Erythroblast (primary cell): ENCODE results near the gene OR1D2.

Experiments
- GATA1 ChIP-seq: IDR thresholded peaks from 2 replicates; pipeline ENCODE4 v1.6.1; 2011; ENCODE audit warnings: low read depth, mild to moderate bottlenecking, control low read depth, low read length, moderate library complexity
- POLR2A ChIP-seq: IDR thresholded peaks from 2 replicates; pipeline ENCODE4 v1.6.1; 2011; ENCODE audit warnings: mild to moderate bottlenecking, low read length

- no peak for TF ChIP-seq POLR2A
- no peak for TF ChIP-seq GATA1
These were observed 63.3 kb downstream of the OR1D2 start for GRCh38 chr17:3040882-3041281.
